Stromal cell of bone marrow (primary cell): Measurements from ENCODE around the gene SLC27A4.

Source experiments
- DNase-seq: peaks from one replicate; pipeline ENCODE4 v3.0.0-alpha.2; 2012; ENCODE audit warnings: low read depth

The SLC27A4 gene

DNA sequence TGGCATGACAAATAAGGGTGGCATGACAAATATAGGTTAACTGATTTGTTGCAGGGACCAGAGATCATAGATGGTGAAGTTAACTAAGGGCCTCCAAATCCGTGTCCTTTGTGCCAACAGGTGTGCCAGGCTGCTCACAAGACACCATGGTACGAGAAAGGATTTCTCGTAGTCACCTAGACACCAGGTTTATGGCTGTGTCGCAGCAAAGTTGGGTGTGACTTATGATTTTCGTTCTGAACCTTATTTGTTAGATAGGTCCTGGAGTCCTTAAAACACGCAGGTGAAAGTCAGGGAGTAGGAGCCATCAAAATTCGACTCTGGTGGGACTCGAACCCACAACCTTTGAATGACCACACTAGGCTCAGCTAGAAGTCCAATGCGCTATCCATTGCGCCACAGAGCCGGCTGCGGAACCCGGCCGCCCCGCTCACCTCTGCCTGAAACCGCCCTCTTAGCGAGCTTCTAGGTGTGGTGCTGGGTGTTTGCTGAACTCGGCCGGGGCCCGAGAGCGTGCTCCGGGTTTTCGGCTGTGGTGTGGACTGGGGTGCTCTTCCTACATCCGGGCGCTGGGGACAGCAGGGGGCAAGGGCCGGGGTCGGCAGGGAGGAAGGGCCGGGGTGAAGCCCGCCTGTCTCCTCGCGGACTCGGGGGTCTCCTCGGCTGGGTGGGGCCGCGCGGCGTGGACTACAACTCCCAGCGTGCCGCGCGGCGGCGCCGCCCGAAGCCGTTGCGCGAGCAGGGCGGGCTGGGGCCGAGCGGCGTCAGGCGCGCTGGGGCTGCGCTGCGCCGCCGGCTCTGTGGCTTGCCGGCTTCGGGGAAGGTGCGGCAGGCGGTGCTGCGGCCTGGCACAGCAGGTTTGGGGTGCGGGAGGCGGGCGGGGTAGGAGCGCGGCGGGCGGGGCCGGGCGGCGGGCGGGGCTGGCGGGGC is at the start of gene SLC27A4:
TSS of gene SLC27A4 (plus strand) at position 767 of the 930 bp plus-strand sequence. CDS start 2,606 bp downstream, outside the sequence.
- peak; percentile 50 for DNase-seq

DNA sequence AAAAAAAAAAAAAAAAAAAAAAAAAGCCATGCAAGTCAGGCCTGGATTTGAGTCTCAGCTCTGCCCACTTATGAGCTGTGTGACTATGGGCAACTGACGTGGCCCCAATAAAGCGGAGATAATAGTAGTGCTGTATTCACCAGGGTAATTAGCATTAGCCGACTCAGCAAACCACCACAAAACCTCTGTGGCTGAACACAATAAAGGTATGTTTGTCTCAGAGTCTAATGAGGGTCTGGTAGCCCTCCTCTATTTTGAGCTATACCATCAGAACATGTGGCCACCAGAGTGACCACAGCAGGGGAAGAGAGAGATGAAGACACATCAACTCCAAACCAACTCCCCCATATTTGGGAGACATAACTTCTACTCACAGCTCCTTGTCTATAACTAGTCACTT is 48.3 kb upstream of the SLC27A4 start:
- DNase-seq, result no peak

- no peak for DNase-seq
Measured at GRCh38 chr9:128293091-128293490, 47.2 kb upstream of the SLC27A4 start.

GRCh38 chr9:128294142-128294541 is 46.2 kb upstream of the SLC27A4 start:
- DNase-seq, result no peak

DNA sequence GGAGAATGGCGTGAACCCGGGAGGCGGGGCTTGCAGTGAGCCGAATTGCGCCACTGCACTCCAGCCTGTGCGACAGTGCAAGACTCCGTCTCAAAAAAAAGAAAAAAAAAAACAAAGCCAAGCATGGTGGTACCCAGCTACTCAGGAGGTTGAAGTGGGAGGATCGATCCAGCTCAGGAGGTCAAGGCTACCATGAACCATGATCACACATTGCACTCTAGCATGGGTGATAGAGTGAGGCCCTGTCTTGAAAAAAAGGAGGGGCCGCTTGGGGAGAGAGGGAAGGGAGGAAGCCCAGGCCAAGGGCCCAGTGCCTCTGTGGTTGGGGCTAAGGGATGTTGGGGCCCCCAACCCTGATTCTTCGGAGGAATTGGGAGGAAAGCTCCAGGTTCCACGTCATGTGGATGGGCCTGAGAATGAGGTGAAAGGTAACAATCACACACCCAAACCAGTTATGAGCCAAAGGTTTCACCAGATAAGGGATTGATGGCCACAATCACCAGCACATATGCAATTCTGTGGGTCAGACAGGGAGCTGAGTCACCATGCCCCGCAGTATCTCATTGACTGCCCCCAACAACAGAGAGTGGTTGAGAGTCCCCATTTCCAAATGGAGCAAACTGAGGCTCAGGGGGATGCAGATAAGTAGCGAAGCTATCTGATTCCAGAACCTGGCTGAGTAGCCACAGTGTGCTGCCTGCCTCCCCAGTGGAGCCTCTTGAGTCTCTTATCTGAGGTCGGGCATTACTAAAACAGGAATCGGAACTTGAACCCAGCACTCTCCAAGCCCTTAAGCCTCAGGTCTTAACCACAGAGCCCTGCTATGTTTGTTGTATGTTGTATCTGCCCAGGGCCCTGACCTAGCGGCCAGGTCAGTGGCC is 43.7 kb upstream of the SLC27A4 start:
- no peak for DNase-seq

DNA sequence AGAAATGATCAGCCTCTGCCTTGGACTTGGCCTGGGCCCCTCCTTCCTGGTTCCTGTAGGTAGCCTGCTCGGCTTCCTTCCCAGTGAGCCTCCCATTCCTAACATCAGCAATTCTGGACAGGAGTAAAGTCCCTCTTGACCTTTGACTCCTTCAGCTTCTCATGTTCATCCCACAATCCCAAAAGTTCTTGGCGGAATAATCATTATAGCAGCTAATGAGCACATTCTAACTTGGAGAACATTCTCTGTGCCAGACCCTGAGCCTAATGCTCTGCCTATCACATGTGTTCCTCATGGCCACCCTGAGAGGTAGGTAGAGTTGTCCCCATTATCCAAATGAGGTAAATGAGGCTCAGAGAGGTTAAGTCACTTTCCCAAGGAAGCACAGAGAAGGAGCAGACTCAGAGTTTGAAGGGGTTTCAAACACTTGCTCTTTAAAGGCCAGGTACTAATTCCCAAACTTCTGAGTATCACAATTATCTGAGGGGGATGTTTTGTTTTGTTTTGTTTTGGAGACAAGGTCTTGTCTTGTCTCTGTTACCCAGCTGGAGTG is 43.0 kb upstream of the SLC27A4 start:
- no peak for DNase-seq

GRCh38 chr9:128298535-128299482 is 41.5 kb upstream of the SLC27A4 start:
- DNase-seq, result no peak

DNA sequence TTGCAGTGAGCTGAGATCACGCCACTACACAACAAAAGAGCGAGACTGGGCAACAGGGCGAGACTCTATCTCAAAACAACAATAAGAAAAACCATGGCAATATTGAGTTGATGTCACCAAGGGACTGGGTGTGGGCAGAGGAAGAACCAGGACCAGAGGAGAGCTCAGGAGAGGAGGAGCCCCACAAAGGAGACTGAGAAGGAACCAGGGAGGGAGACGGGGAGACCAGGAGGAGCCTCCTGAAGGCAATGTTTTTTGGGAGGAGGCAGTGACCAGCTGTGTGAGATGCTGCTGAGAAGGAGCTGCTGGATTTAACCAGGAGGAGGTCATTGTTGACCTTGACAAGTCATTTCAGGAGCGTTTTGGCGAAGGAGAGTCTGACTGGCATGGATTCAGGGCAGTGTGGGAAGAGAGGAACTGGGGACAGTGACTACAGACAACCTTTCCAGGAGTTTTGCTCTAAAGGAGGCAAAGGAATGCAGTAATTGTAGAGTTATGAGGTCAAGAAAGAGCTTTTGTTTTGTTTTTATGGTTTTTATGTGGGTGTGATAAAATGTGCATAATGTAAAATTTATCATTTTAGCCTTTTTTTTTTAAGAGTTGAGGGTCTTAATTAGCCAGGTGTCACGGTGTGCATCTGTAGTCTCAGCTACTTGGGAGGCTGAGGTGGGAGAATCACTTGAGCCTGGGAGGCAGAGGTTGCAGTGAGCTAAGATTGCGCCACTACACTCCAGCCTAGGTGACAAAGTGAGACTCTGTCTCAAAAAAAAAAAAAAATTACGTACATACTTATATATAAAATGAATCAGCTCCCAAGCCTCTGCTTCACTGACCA is 36.0 kb upstream of the SLC27A4 start:
- no peak for DNase-seq

DNA sequence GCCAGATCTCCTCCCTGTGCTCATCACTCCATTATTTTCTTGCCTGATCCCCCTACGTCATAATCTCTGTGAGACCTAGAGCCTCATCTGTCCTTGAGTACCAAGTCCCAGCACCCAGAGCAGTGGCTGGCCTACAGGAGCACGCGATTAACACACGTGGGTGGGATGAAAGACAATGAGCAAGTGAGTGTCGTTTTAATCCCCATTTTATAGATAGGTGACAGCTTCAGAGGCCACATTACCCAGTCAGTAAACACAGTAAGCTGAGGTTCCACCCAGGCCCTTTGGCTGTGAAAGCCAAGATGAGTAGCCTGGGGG is 35.4 kb upstream of the SLC27A4 start:
- no peak for DNase-seq

DNA sequence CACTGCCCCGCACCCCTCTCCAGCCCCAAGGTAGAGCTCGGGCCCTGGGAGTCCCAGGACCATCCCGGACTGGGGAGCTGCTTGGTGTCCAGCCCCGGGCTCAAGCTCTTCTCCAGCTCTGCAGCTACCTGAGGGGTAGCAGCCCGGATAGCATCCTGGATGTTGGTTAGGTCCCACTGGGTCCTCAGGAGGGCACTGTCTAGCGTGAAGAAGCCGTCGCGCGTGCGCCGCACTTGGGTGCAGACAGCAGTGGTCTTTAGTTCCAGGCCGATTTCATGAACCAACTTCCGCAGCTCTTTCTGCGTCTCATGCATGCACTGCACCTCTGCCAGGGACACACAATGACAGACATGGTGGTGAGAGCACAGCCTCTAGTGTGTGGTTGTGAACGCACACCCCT is 30.8 kb upstream of the SLC27A4 start:
- DNase-seq, result no peak

GRCh38 chr9:128310461-128310860 is 29.9 kb upstream of the SLC27A4 start:
- DNase-seq, result no peak

DNA sequence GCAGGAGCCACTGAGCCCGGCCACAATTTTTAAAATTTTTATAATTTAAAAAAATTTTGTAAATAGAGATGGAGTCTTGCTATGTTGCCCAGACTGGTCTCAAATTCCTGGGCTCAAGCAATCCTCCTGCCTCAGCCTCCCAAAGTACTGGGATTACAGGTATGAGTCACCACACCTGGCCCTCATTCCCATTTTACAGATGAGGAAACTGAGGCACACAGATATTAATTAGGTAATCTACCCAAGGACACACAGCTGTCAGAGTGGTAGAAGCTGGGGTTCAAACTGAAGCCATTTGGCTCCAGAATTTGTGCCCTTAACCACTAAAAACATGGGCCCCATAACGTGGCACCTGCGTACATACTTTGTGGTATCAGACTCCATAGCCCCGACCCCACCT is 25.6 kb upstream of the SLC27A4 start:
- DNase-seq, result no peak

GRCh38 chr9:128316421-128316820 is 23.9 kb upstream of the SLC27A4 start:
- DNase-seq, result no peak

GRCh38 chr9:128317629-128318028 is 22.7 kb upstream of the SLC27A4 start:
- no peak for DNase-seq

DNA sequence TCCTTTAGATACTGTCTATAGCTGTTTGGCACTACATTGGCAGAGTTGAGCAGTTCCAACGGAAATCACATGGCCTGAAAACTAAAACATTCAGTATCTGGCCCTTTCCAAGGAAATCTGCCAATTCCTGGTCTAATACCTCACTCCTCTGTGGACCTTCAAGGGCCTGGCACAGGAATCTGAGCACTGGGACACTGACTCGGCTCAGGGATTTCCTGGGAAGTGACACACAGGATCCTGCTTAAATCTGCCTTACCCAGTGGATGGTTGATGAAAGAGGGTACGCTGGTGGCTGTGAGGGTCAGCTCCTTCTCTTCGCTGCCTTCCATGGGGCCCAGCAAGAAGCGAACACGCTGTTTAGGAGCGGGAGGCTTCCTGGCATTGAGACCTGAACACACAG is 19.0 kb upstream of the SLC27A4 start:
- DNase-seq, result no peak

DNA sequence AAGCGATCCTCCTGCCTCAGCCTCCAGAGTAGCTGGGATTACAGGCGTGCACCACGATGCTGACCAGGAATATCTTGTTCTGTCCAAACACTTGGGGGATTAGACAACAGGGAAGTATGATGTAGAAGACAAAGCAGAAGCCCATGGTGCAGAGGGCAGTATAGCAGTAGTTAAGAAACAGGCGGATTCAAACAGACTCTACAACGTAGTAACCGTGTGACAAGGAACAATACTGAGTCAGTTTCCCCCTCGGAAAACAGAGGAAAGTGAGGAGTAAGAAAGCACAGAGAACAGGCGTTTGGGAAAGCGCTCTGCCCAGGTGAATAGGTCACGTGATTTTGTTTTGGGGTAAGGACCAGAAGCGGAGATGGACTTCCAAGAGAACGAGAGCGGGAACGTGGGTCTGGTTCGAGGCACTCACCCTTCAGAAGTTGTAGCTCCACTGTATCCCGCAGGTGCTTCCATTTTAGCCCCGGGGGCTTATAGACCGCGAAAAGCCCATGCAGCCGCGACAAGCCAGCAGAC is 18.4 kb upstream of the SLC27A4 start:
- DNase-seq, result no peak

DNA sequence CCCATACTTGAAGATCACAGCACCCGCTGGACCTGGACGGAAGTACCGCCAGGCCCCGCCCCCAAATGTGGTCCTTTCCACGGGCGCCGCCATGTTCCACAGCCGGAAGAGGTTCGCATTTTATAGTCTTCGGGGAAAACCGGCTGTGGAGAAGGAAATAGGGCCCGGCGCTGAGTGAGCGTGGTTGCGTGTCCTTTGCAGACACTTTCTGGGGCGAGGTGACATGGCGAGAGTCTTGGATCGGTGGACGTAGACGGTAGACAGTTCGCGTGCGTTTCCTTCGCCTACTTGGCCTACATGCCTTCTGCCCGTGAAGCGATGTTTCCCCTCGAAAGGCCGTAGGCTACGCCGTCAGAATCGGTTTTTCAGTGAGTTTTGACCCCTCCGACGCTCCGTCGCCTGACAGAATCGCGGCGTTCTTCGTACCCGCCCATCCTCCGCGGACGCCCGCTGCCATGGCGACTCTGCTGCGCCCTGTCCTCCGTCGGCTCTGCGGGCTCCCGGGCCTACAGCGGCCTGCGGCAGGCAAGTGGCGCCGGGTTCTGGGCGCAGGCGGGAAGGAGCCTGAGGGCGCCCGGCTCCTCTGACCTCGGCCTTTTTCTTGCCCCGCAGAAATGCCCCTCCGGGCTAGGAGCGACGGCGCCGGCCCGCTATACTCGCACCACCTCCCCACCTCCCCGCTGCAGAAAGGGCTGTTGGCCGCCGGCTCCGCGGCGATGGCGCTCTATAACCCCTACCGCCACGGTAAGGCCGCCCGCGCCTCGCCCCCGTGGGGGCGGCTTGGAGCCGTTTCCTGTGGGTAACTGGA is 17.7 kb upstream of the SLC27A4 start, which contains the start of the genes COQ4 and TRUB2:
TSS of gene COQ4 (plus strand) at position 436 of the 808 bp plus-strand sequence. CDS start at position 456, 20 bp downstream.
TSS of gene TRUB2 (minus strand) at position 44 of the 808 bp plus-strand sequence. CDS start at position 5, 39 bp downstream.
- peak; percentile 92 for DNase-seq

DNA sequence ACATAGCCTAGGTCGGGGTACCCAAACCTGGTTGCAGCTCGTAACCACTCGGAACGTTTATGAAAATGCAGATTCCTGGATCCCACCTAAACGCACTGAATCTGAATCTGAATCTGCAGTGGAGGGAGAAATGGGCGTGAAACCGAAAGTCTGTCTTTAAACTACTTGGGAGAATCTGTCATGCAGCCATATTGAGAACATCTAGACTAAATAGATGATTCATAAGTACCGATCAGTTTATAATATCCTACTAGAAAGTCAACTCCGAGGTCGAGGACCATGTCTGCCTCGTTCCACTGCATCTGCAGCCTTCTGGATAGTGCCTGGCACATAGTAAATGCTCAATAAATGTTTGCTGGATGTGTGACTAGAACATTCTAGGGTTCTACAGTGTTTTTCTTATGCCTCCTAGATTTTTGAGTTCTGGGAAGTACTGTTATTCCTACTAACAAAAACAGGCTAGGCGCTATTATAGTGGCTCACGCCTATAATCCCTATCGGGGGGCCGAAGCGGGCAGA is 17.1 kb upstream of the SLC27A4 start:
- DNase-seq, result no peak

DNA sequence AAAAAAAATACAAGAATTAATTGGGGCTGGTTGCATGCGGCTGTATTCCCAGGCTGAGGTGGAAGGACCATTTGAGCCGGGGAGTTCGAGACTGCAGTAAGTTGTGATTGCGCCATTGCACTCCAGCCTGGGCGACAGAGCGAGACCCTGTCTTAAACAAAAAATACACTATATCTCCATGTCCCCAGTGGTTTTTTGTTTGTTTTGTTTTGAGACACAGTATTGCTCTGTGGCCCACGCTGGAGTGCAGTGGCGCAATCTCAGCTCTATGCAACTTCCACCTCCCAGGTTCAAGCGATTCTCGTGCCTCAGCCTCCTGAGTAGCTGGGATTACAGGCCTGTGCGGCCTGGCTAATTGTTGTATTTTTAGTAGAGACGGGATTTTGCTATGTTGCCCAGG is 16.5 kb upstream of the SLC27A4 start:
- no peak for DNase-seq
